Neural cell (in vitro differentiated cells): ENCODE results near the gene IL5RA. TPM values are rescaled to one million over a fixed set of nuclear protein-coding genes. Genes with fewer than 3 reads are reported as not detected.

Experiments
- H2AFZ ChIP-seq: fragments of 200-600, 300-800 bp; sonication (generic), shearing (Covaris generic); 2 replicates; pipeline ENCODE4 v1.6.0; 2014; ENCODE audit warnings: low read depth, mild to moderate bottlenecking, antibody characterized with exemption, low read length, moderate library complexity
- H3F3A ChIP-seq: fragments of 200-600 bp; shearing (Covaris generic); 2 replicates; pipeline ENCODE4 v1.6.1; 2016; ENCODE audit warnings: mild to moderate bottlenecking, moderate library complexity, mixed read lengths, antibody characterized with exemption, low read length; ENCODE audit not compliant: insufficient read depth, poor library complexity, severe bottlenecking
- H3K27ac ChIP-seq: fragments of 200-600, 300-800 bp; sonication (generic), shearing (Covaris generic); 2 replicates; pipeline ENCODE4 v1.5.1; 2014; ENCODE audit warnings: mild to moderate bottlenecking, low read length, moderate library complexity
- H3K27me3 ChIP-seq: fragments of 300-800, 200-600 bp; sonication (generic), shearing (Covaris generic); 2 replicates; pipeline ENCODE4 v1.6.0; 2014; ENCODE audit warnings: mild to moderate bottlenecking, low read depth, low read length, moderate library complexity; ENCODE audit not compliant: insufficient read depth
- H3K36me3 ChIP-seq: fragments of 300-800, 200-600 bp; sonication (generic), shearing (Covaris generic); 2 replicates; pipeline ENCODE4 v1.5.1; 2014; ENCODE audit warnings: mild to moderate bottlenecking, antibody characterized with exemption, low read length, moderate library complexity; ENCODE audit not compliant: insufficient read depth
- H3K4me2 ChIP-seq: fragments of 300-800, 200-600 bp; sonication (generic), shearing (Covaris generic); 2 replicates; pipeline ENCODE4 v1.6.0; 2014; ENCODE audit warnings: mild to moderate bottlenecking, low read length
- H3K4me3 ChIP-seq: fragments of 300-800, 200-600 bp; sonication (generic), shearing (Covaris generic); 2 replicates; pipeline ENCODE4 v1.5.1; 2014; ENCODE audit warnings: mild to moderate bottlenecking, low read length, moderate library complexity
- H3K79me2 ChIP-seq: fragments of 200-600 bp; shearing (Covaris generic); replicated peaks from 2 replicates; pipeline ENCODE4 v1.6.0; 2014; ENCODE audit warnings: mild to moderate bottlenecking, low read length, moderate library complexity; ENCODE audit not compliant: insufficient read depth
- H3K9ac ChIP-seq: fragments of 300-800, 200-600 bp; sonication (generic), shearing (Covaris generic); 2 replicates; pipeline ENCODE4 v1.6.1; 2016; ENCODE audit warnings: mild to moderate bottlenecking, low read length, mixed read lengths
- H3K9me2 ChIP-seq: fragments of 200-600 bp; shearing (Covaris generic); 2 replicates; pipeline ENCODE4 v1.6.1; 2016; ENCODE audit warnings: mild to moderate bottlenecking, low read length, mixed read lengths; ENCODE audit not compliant: insufficient read depth
- H3K9me3 ChIP-seq: fragments of 200-600, 300-800 bp; sonication (generic), shearing (Covaris generic); 2 replicates; pipeline ENCODE4 v1.6.1; 2016; ENCODE audit warnings: mild to moderate bottlenecking, mixed run types, low read length, moderate library complexity, mixed read lengths
- H4K20me1 ChIP-seq: fragments of 200-600 bp; shearing (Covaris generic); 2 replicates; pipeline ENCODE4 v1.6.1; 2016; ENCODE audit warnings: mild to moderate bottlenecking, mixed run types; ENCODE audit not compliant: insufficient read depth
- CTCF ChIP-seq: fragments of 450-650 bp; IDR thresholded peaks from 2 replicates; pipeline ENCODE4 v1.5.1; 2014; ENCODE audit warnings: antibody characterized with exemption, mild to moderate bottlenecking, moderate library complexity; ENCODE audit not compliant: poor library complexity, severe bottlenecking
- EP300 ChIP-seq: fragments of 450-650 bp; conservative IDR thresholded peaks from 2 replicates; pipeline ENCODE4 v1.6.1; 2014; ENCODE audit warnings: antibody characterized with exemption, mild to moderate bottlenecking, moderate library complexity; ENCODE audit not compliant: poor library complexity, severe bottlenecking
- EZH2 ChIP-seq: fragments of 200-600, 300-800 bp; shearing (Covaris generic), sonication (generic); IDR thresholded peaks from 2 replicates; pipeline ENCODE4 v1.6.1; 2014; ENCODE audit warnings: antibody characterized with exemption, low read length, borderline replicate concordance, mild to moderate bottlenecking; ENCODE audit not compliant: insufficient read depth, poor library complexity, severe bottlenecking
- MXI1 ChIP-seq: fragments of 450-650 bp; conservative IDR thresholded peaks from 2 replicates; pipeline ENCODE4 v1.6.1; 2014; ENCODE audit warnings: antibody characterized with exemption, mild to moderate bottlenecking; ENCODE audit not compliant: poor library complexity, severe bottlenecking
- POLR2AphosphoS5 ChIP-seq: IDR thresholded peaks from 2 replicates; pipeline ENCODE4 v1.6.1; 2012
- RAD21 ChIP-seq: fragments of 450-650 bp; conservative IDR thresholded peaks from 2 replicates; pipeline ENCODE4 v1.6.1; 2014; ENCODE audit warnings: antibody characterized with exemption, mild to moderate bottlenecking, moderate library complexity
- REST ChIP-seq: IDR thresholded peaks from 2 replicates; pipeline ENCODE4 v1.6.1; 2012; ENCODE audit warnings: borderline replicate concordance
- SMC3 ChIP-seq: fragments of 450-650 bp; conservative IDR thresholded peaks from 2 replicates; pipeline ENCODE4 v1.6.1; 2014; ENCODE audit warnings: antibody characterized with exemption, mild to moderate bottlenecking, moderate library complexity; ENCODE audit not compliant: poor library complexity
- TAF1 ChIP-seq: IDR thresholded peaks from 2 replicates; pipeline ENCODE4 v1.6.1; 2012; ENCODE audit warnings: low read depth
- polyA plus RNA-seq: library from polyadenylated mRNA; depleted of rRNA; stranded (reverse); fragments of >200 nt; gene quantifications from 2 replicates; pipeline ENCODE4 v1.2.3, GENCODE V29; 2014
- small RNA-seq, 3 experiments: library from RNA; depleted of rRNA; stranded (forward); fragments of <200 nt; gene quantifications; one replicate each; pipeline ENCODE3, GENCODE V24; 2012

IL5RA gene
- polyA plus RNA-seq, 1 donor from 2014 or later = 0.10 TPM

GRCh38 chr3:3023111-3023745, 86.9 kb downstream of the IL5RA start:
- no peak overlapping the region for H3K4me2 ChIP-seq
- no peaks in the 10 kb centered on the region for H3K79me2 ChIP-seq

GRCh38 chr3:3020209-3020608, 90.0 kb downstream of the IL5RA start:
- H3K36me3 ChIP-seq = no peaks in the 10 kb centered on the region
- H3K9me2 ChIP-seq = no peaks in the 10 kb centered on the region
- H3K79me2 ChIP-seq = no peaks in the 10 kb centered on the region
- no peak overlapping the region for H2AFZ ChIP-seq
- no peak overlapping the region for H3K9ac ChIP-seq
- H3K9me3 ChIP-seq = no peaks in the 10 kb centered on the region
- TF ChIP-seq SMC3 = no peak
- TF ChIP-seq TAF1 = no peak
- no peak for TF ChIP-seq EP300
- no peak for TF ChIP-seq MXI1
- TF ChIP-seq EZH2 = no peak
- TF ChIP-seq POLR2AphosphoS5 = no peak
- TF ChIP-seq RAD21 = no peak
- TF ChIP-seq REST = no peak
- TF ChIP-seq CTCF = no peak
- H3K4me2 ChIP-seq = no peak overlapping the region
- H3K27ac ChIP-seq = no peak overlapping the region
- H3K4me3 ChIP-seq = no peak overlapping the region
- H4K20me1 ChIP-seq = no peaks in the 10 kb centered on the region
- H3K27me3 ChIP-seq = no peaks in the 10 kb centered on the region
- H3F3A ChIP-seq = no peaks in the 10 kb centered on the region

More at GRCh38 chr3:3023111-3023745, 86.9 kb downstream of the IL5RA start:
- H3K27ac ChIP-seq = no peak overlapping the region
- H3K9ac ChIP-seq = no peak overlapping the region
- H3F3A ChIP-seq = no peaks in the 10 kb centered on the region
- H3K9me3 ChIP-seq = no peaks in the 10 kb centered on the region
- H3K9me2 ChIP-seq = no peaks in the 10 kb centered on the region
- no peaks in the 10 kb centered on the region for H3K27me3 ChIP-seq
- no peaks in the 10 kb centered on the region for H3K36me3 ChIP-seq
- TF ChIP-seq RAD21 = no peak
- H2AFZ ChIP-seq = no peak overlapping the region
- no peaks in the 10 kb centered on the region for H4K20me1 ChIP-seq
- H3K4me3 ChIP-seq = no peak overlapping the region

Small RNA genes lying within 50 kb of the gene (small RNA-seq; reads per million reads assigned to genes)
- 0 reads per million in 3 experiments for gene RF00416

Other genes starting within 250 kb of the IL5RA start
- 25.7 and 28.5 TPM in 2 replicates for gene TRNT1, start 16.6 kb upstream of the IL5RA start, polyA plus RNA-seq
- 121 and 131 TPM in 2 replicates for gene CRBN, start 69.3 kb upstream of the IL5RA start, polyA plus RNA-seq